Activated B cell treated with CpG ODN at 0.5 μM for 24 hours (primary cell): Measurements from ENCODE around the gene HS6ST1. TPM values are rescaled to one million over a fixed set of nuclear protein-coding genes. Genes with fewer than 3 reads are reported as not detected.

Experiments
- ATAC-seq: fragments of 200-7000 bp; cut with Tn5 transposase; one replicate; pipeline ENCODE4 v1.10.0; 2021; ENCODE audit warnings: low read depth, mild to moderate bottlenecking, moderate library complexity
- CTCF ChIA-PET: fragments of 350-600 bp; sonication (Branson Sonifier 250); formaldehyde crosslinking; loops from one replicate; lab custom pipeline; 2021; ENCODE audit warnings: antibody characterized with exemption; lab: Charles Lee
- POLR2A ChIA-PET: fragments of 350-600 bp; sonication (Branson Sonifier 250); formaldehyde crosslinking; loops from one replicate; lab custom pipeline; 2021; ENCODE audit warnings: antibody characterized with exemption; lab: Charles Lee
- DNase-seq: peaks from one replicate; pipeline ENCODE4 v3.0.0; 2022
- H3K27ac Mint-ChIP-seq: one replicate; pipeline ENCODE4 v1.8.0; 2020; ENCODE audit warnings: mixed read lengths
- H3K27me3 Mint-ChIP-seq: one replicate; pipeline ENCODE4 v1.8.0; 2021; ENCODE audit warnings: mixed read lengths
- H3K36me3 Mint-ChIP-seq: one replicate; pipeline ENCODE4 v1.8.0; 2021; ENCODE audit warnings: low read depth, mixed read lengths
- H3K4me1 Mint-ChIP-seq: one replicate; pipeline ENCODE4 v1.8.0; 2021; ENCODE audit warnings: mixed read lengths
- H3K4me3 Mint-ChIP-seq: one replicate; pipeline ENCODE4 v1.8.0; 2020; ENCODE audit warnings: mild to moderate bottlenecking, mixed read lengths
- H3K9me3 Mint-ChIP-seq: one replicate; pipeline ENCODE4 v1.8.0; 2020; ENCODE audit warnings: mixed read lengths
- intact Hi-C: fragments of 100-400 bp; cut with micrococcal nuclease; formaldehyde crosslinking; loops from one replicate; pipeline ENCODE4 v1.15.1; 2024
- total RNA-seq: library from RNA; stranded (reverse); gene quantifications from 2 replicates; pipeline ENCODE4 v1.2.3, GENCODE V29; 2022
- TF ChIP-seq, protein P1 (sequence below): fragments of 200-600 bp; IDR thresholded peaks from one replicate; pipeline ENCODE4 v1.8.0; 2022; ENCODE audit warnings: antibody characterized with exemption, mild to moderate bottlenecking

The HS6ST1 gene
- total RNA-seq, 1 donor from 2014 or later, result 16.9 TPM

DNA sequence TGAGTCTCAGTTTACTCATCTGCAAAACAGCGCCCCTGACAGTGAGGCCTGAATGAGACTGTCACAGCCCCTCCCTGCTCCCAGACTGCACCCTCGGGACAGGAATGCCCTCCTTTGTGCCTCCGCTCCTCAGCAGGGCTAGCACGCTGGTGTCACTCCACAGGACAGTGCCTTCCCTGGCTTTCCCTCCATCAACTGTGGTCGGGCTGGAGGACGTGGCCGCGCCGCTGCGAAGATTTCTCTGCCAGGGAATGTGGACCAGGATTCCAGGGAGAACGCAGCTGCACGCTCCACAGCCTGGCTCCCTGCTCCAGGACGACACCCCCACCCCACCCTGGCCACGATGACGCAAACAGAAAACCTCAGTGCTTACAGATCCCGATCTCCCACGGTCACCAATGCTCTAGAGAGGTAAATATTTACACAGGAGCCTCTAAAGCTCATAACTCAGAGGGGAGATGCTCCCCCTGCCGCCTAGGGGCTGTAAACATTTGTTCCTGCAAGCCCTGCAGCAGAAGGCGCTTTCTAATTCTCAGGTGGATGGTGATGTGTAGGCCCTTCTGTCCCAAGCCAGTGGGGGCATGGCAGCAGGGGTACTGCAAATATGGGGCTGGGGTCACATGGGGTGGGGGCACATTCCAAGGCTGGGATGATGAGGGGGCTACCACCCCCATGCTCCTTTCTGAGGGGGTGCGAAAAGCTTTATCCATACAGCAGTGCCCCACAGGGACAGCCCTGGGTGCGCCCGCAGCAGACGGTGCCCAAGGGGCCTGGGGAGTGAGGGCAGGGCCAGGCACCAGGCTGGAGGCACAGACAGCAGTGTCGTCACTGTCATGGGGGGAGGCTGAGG lies 12.4 kb downstream of the HS6ST1 start:
- no peak for ATAC-seq
- TF ChIP-seq, protein P1, sequence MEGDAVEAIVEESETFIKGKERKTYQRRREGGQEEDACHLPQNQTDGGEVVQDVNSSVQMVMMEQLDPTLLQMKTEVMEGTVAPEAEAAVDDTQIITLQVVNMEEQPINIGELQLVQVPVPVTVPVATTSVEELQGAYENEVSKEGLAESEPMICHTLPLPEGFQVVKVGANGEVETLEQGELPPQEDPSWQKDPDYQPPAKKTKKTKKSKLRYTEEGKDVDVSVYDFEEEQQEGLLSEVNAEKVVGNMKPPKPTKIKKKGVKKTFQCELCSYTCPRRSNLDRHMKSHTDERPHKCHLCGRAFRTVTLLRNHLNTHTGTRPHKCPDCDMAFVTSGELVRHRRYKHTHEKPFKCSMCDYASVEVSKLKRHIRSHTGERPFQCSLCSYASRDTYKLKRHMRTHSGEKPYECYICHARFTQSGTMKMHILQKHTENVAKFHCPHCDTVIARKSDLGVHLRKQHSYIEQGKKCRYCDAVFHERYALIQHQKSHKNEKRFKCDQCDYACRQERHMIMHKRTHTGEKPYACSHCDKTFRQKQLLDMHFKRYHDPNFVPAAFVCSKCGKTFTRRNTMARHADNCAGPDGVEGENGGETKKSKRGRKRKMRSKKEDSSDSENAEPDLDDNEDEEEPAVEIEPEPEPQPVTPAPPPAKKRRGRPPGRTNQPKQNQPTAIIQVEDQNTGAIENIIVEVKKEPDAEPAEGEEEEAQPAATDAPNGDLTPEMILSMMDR, result no peak

DNA sequence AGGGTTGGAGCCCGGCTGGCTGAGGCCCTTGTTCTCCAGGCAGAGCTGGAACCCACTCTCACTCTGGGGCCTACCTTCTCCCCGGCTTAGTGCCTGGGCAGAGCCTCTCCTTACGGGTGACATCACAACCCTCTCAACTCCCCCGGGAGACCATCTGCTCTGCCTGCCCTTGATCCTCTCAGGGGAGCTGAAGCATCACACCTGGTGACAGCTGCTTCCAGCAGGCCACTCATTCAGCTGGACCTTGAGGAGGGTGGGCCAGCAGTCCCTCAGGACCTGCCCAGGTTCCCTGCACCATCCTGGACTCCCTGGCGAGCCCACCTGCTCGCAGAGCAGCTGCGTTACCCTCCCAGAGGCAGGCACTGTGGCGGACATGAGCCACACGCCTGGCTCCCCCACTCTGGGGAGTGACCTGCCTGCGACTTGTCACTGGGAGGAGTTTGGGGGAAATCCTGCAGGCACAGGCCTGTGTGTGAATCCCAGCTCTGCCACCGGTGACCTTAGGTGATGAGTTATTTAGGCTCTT lies 13.1 kb downstream of the HS6ST1 start:
- DNase-seq (no peak), ATAC-seq (peak; percentile 97)
- ChIA-PET POLR2A (interaction anchor here (1.9 kb wide), 1 partner anchor 12 kb away, joined by 8 read pairs; no protein-coding TSS in a partner anchor), CTCF (no interaction called here)
- Mint-ChIP-seq H3K9me3 (no peaks in the 10 kb centered on the region), H3K27me3 (no peaks in the 10 kb centered on the region), H3K4me3 (peak overlapping the region; percentile 4), H3K36me3 (peaks cover 2% of the 10 kb centered on the region), H3K4me1 (peaks cover 40% of the 10 kb centered on the region), H3K27ac (no peak overlapping the region)
- intact Hi-C loops, result loop anchor here (1.0 kb wide), 1 partner anchor 12 kb away; no protein-coding TSS in a partner anchor
- TF ChIP-seq, protein P1, result no peak

More for the DNA sequence above, 12.4 kb downstream of the HS6ST1 start:
- Mint-ChIP-seq H3K4me1 (peaks cover 40% of the 10 kb centered on the region), H3K36me3 (peaks cover 2% of the 10 kb centered on the region), H3K9me3 (no peaks in the 10 kb centered on the region), H3K27ac (no peak overlapping the region), H3K4me3 (no peak overlapping the region), H3K27me3 (no peaks in the 10 kb centered on the region)
- intact Hi-C loops, result no loop called here
- no peak for DNase-seq
- POLR2A ChIA-PET, result interaction anchor here (1.9 kb wide), 1 partner anchor 11 kb away, joined by 8 read pairs; no protein-coding TSS in a partner anchor
- CTCF ChIA-PET, result no interaction called here

- Mint-ChIP-seq H3K4me1 (peaks cover 40% of the 10 kb centered on the region), H3K36me3 (peaks cover 2% of the 10 kb centered on the region), H3K27me3 (no peaks in the 10 kb centered on the region), H3K27ac (no peak overlapping the region), H3K4me3 (no peak overlapping the region), H3K9me3 (no peaks in the 10 kb centered on the region)
- CTCF ChIA-PET, result no interaction called here
- POLR2A ChIA-PET, result interaction anchor here (1.9 kb wide), 1 partner anchor 13 kb away, joined by 8 read pairs; no protein-coding TSS in a partner anchor
- TF ChIP-seq, protein P1, result no peak
- DNase-seq (no peak), ATAC-seq (no peak)
- intact Hi-C loops, result loop anchor here (1.0 kb wide), 1 partner anchor 12 kb away; no protein-coding TSS in a partner anchor
Observed at GRCh38 chr2:128304715-128305554, 13.7 kb downstream of the HS6ST1 start.

GRCh38 chr2:128304330-128304714 lies 14.3 kb downstream of the HS6ST1 start:
- no peaks in the 10 kb centered on the region for H3K36me3 Mint-ChIP-seq
- no peak overlapping the region for H3K4me3 Mint-ChIP-seq
- no peak overlapping the region for H3K27ac Mint-ChIP-seq
- no peak for DNase-seq
- H3K27me3 Mint-ChIP-seq, result no peaks in the 10 kb centered on the region
- ATAC-seq, result no peak
- ChIA-PET CTCF (no interaction called here), POLR2A (no interaction called here)
- H3K4me1 Mint-ChIP-seq, result peaks cover 37% of the 10 kb centered on the region
- TF ChIP-seq, protein P1, result no peak
- H3K9me3 Mint-ChIP-seq, result no peaks in the 10 kb centered on the region
- intact Hi-C loops, result no loop called here
